ENCODE data around the gene ST7. TPM values are rescaled to one million over a fixed set of nuclear protein-coding genes. Genes with fewer than 3 reads are reported as not detected.
A peak's percentile ranks its signal among the peaks of the same experiment; 100 is the strongest.

ST7 gene
- total and polyA plus RNA-seq, 2 donors (not counting 1 experiment from before 2014, with no cell fraction given), result 20.0 to 28.6 TPM

DNA sequence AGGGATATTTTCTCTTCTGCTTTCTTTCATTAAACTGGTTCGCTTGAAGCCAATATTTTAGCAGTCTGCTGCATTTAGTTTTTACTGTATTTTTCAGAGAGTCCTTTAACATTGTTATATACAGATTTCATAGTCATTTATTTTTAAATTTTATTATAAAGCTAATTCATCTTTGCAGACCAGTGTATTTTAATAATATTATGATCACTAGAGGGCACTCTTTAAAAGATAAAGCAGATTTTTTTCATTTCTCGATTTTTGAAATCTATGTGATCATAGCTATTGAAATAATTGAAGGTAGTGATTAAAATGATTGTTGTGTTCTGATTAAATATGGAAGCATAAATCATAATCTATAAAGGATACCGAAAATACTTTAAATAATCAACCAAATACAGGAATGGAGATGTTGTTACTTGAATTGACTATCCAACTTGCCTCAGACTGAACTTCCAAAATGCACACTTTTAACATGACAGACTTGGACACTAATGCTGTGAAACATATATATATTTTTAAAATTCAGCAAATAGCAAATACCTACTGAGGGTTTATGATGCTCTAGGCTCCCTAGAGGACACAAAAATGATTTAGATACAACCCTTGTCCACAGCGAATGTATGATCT lies 35.2 kb downstream of the ST7 start:
- Histone ChIP-seq H3K27me3 (ENCODE audit: control insufficient read depth, insufficient read depth, low read length) (no peaks in the 10 kb centered on the region), H3K9me3 (ENCODE audit: control insufficient read depth, insufficient read depth, low read depth, low read length) (no peaks in the 10 kb centered on the region), H4K20me1 (ENCODE audit: control insufficient read depth, extremely low read depth, insufficient read depth, low read length) (no peaks in the 10 kb centered on the region), H3K4me2 (ENCODE audit: extremely low read depth, insufficient read depth, low read length) (no peak overlapping the region), H3K79me2 (ENCODE audit: control insufficient read depth, insufficient read depth, low read length) (no peaks in the 10 kb centered on the region), H3K4me1 (ENCODE audit: control insufficient read depth, extremely low read depth, insufficient read depth, low read length) (no peaks in the 10 kb centered on the region), H3K9ac (ENCODE audit: insufficient read depth, low read length) (no peak overlapping the region), H3K4me3 (replicated peaks in 1 of 4; ENCODE audit: control extremely low read depth in 1 of 4, insufficient read depth in 1 of 4, low read depth in 3 of 4, low read length in 4 of 4) (no peak overlapping the region), H2AFZ (ENCODE audit: low read length) (no peak overlapping the region), H3K36me3 (ENCODE audit: control insufficient read depth, insufficient read depth, low read length) (no peaks in the 10 kb centered on the region), H3K27ac (ENCODE audit: insufficient read depth, low read length) (no peak overlapping the region)
- DNase-seq (ENCODE audit: low read depth in 2 of 2), result peak in 1 of 2 donors; percentile 31
- TF ChIP-seq, protein P1, sequence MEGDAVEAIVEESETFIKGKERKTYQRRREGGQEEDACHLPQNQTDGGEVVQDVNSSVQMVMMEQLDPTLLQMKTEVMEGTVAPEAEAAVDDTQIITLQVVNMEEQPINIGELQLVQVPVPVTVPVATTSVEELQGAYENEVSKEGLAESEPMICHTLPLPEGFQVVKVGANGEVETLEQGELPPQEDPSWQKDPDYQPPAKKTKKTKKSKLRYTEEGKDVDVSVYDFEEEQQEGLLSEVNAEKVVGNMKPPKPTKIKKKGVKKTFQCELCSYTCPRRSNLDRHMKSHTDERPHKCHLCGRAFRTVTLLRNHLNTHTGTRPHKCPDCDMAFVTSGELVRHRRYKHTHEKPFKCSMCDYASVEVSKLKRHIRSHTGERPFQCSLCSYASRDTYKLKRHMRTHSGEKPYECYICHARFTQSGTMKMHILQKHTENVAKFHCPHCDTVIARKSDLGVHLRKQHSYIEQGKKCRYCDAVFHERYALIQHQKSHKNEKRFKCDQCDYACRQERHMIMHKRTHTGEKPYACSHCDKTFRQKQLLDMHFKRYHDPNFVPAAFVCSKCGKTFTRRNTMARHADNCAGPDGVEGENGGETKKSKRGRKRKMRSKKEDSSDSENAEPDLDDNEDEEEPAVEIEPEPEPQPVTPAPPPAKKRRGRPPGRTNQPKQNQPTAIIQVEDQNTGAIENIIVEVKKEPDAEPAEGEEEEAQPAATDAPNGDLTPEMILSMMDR (conservative IDR thresholded peaks at IDR 0.05 in 1 of 2, IDR thresholded peaks at IDR 0.05 in 1 of 2; ENCODE audit: low read depth in 1 of 2, low read length in 2 of 2), result no peak
- TF ChIP-seq EZH2 (IDR thresholded peaks at IDR 0.05; ENCODE audit: low read length, missing control alignments), result no peak

DNA sequence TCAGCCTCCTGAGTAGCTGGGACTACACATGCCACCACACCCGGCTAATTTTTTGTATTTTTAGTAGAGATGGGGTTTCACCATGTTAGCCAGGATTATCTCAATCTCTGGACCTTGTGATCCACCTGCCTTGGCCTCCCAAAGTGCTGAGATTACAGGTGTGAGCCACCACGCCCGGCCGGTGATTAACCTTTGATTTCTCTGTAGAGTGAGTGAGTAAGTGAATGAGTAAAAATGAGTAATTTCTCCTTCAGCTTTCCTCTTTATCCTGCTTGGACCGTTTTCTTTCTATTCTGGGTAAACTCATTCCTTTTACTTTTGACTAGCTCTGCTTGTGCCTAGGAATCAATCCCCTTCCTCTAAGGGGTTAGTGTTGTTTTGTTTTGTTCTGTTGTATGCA lies 36.8 kb downstream of the ST7 start:
- DNase-seq (ENCODE audit: low read depth in 2 of 2), result no peak
- Histone ChIP-seq H3K9ac (ENCODE audit: insufficient read depth, low read length) (no peak overlapping the region), H2AFZ (ENCODE audit: low read length) (no peak overlapping the region), H3K4me3 (replicated peaks in 1 of 4; ENCODE audit: control extremely low read depth in 1 of 4, insufficient read depth in 1 of 4, low read depth in 3 of 4, low read length in 4 of 4) (no peak overlapping the region), H3K79me2 (ENCODE audit: control insufficient read depth, insufficient read depth, low read length) (no peaks in the 10 kb centered on the region), H4K20me1 (ENCODE audit: control insufficient read depth, extremely low read depth, insufficient read depth, low read length) (no peaks in the 10 kb centered on the region), H3K9me3 (ENCODE audit: control insufficient read depth, insufficient read depth, low read depth, low read length) (no peaks in the 10 kb centered on the region), H3K4me2 (ENCODE audit: extremely low read depth, insufficient read depth, low read length) (no peak overlapping the region), H3K4me1 (ENCODE audit: control insufficient read depth, extremely low read depth, insufficient read depth, low read length) (no peaks in the 10 kb centered on the region), H3K36me3 (ENCODE audit: control insufficient read depth, insufficient read depth, low read length) (no peaks in the 10 kb centered on the region), H3K27me3 (ENCODE audit: control insufficient read depth, insufficient read depth, low read length) (no peaks in the 10 kb centered on the region), H3K27ac (ENCODE audit: insufficient read depth, low read length) (no peak overlapping the region)
- TF ChIP-seq, protein P1 (conservative IDR thresholded peaks at IDR 0.05 in 1 of 2, IDR thresholded peaks at IDR 0.05 in 1 of 2; ENCODE audit: low read depth in 1 of 2, low read length in 2 of 2), result no peak

DNA sequence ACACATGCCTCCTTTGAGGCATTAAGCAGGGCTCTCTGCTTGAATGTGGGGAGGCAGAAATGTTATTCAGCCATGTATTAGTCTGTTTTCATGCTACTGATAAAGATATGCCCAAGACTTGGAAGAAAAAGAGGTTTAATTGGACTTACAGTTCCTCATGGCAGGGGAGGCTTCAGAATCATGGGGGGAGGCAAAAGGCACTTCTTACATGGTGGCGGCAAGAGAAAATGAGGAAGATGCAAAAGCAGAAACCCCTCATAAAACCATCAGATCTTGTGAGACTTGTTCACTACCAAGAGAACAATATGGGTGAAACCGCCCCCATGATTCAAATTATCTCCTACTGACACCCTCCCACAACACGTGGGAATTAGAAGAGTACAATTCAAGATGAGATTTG lies 37.9 kb downstream of the ST7 start:
- Histone ChIP-seq H4K20me1 (ENCODE audit: control insufficient read depth, extremely low read depth, insufficient read depth, low read length) (no peaks in the 10 kb centered on the region), H3K27ac (ENCODE audit: insufficient read depth, low read length) (no peak overlapping the region), H3K36me3 (ENCODE audit: control insufficient read depth, insufficient read depth, low read length) (no peaks in the 10 kb centered on the region), H3K9ac (ENCODE audit: insufficient read depth, low read length) (no peak overlapping the region), H3K79me2 (ENCODE audit: control insufficient read depth, insufficient read depth, low read length) (no peaks in the 10 kb centered on the region), H3K4me2 (ENCODE audit: extremely low read depth, insufficient read depth, low read length) (no peak overlapping the region), H2AFZ (ENCODE audit: low read length) (no peak overlapping the region), H3K9me3 (ENCODE audit: control insufficient read depth, insufficient read depth, low read depth, low read length) (no peaks in the 10 kb centered on the region), H3K27me3 (ENCODE audit: control insufficient read depth, insufficient read depth, low read length) (no peaks in the 10 kb centered on the region), H3K4me3 (replicated peaks in 1 of 4; ENCODE audit: control extremely low read depth in 1 of 4, insufficient read depth in 1 of 4, low read depth in 3 of 4, low read length in 4 of 4) (no peak overlapping the region), H3K4me1 (ENCODE audit: control insufficient read depth, extremely low read depth, insufficient read depth, low read length) (no peaks in the 10 kb centered on the region)
- TF ChIP-seq, protein P1 (conservative IDR thresholded peaks at IDR 0.05 in 1 of 2, IDR thresholded peaks at IDR 0.05 in 1 of 2; ENCODE audit: low read depth in 1 of 2, low read length in 2 of 2), result no peak
- DNase-seq (ENCODE audit: low read depth in 2 of 2), result no peak

All from fibroblast of lung (primary cell).